GM12892 (cell line): Measurements from ENCODE around the gene POU2AF1.

Experiments
- POLR2A ChIP-seq: IDR thresholded peaks from 2 replicates; pipeline ENCODE4 v1.6.1; 2011; ENCODE audit warnings: low read depth, low read length, control low read depth
- POLR2AphosphoS5 ChIP-seq: IDR thresholded peaks from 2 replicates; pipeline ENCODE4 v1.6.1; 2011; ENCODE audit warnings: low read depth, low read length, control low read depth
- TAF1 ChIP-seq: IDR thresholded peaks from 2 replicates; pipeline ENCODE4 v1.6.1; 2011; ENCODE audit warnings: low read depth, mild to moderate bottlenecking, control low read depth, low read length, borderline replicate concordance

DNA sequence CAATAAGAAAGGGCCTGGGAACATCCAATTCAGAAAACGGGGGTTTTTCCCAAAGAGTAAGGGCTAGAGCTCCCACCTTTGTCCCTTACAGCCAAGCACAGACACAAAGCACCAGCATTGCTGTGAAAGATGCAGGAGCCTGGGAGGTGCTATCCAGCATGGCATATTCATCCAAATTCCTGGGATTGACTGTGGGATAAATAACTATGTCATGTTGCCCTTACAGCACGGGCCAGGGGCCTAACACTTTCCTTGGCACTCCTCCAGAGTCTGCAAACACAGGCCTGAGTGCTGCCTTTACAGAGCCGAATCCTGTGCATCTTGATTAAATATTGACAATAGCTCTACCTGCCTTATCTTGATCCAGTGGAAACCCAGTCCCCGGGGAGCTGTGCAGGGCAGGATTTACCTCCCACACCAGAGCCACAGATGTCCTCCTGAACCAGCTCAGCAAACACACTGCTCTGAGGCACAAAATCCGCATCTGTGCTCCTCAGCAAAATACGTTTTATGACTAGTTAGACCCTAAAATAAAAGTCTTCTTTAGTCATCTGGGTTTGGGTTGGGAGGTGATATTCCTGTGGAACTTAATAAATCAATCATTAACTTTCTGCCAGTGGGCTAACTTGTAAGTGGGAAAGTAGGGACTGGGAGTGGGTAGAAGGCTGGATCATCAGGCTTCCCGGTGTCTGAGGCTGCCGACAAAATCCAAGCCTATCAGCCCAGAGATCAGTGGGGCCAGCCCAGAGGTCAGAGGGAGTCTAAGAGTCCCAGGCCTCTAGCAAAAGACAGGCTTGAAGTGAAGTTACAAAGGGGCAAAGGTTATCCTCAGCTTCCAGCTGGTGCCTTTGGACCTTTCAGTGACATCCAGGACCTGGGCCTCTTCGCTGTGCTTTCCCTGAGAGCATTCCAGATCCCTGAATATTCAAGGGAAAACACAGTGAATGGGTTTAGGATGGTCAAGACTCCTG, 44.3 kb downstream of the POU2AF1 start:
- TF ChIP-seq POLR2A (no peak), TAF1 (no peak), POLR2AphosphoS5 (no peak)
